ENCODE results near the gene PSD2.

- TF ChIP-seq CTCF (IDR thresholded peaks at IDR 0.05; ENCODE audit: low read depth, low read length) = no peak
- TF ChIP-seq MYC (IDR thresholded peaks at IDR 0.05; ENCODE audit: low read depth, low read length) = no peak
- no peak for TF ChIP-seq POLR2A (IDR thresholded peaks at IDR 0.05; ENCODE audit: extremely low read depth, insufficient read length)
Measured at GRCh38 chr5:139828207-139828895, 32.7 kb downstream of the PSD2 start.

Data from NB4 (cell line).